ENCODE results near the gene TXNDC5. TPM values are rescaled to one million over a fixed set of nuclear protein-coding genes. Genes with fewer than 3 reads are reported as not detected.

Gene TXNDC5
- total RNA-seq, 4 donors from 2014 or later = 130 to 212 (median 182) TPM

GRCh38 chr6:7846966-7847818, 63.4 kb downstream of the TXNDC5 start:
- ATAC-seq (ENCODE audit: low FRiP score) (no peak), DNase-seq (ENCODE audit: low spot score) (no peak)

GRCh38 chr6:7841781-7842468, 68.7 kb downstream of the TXNDC5 start:
- TF ChIP-seq CTCF (IDR thresholded peaks at IDR 0.05) = no peak
- no peak for ATAC-seq (ENCODE audit: low FRiP score)
- DNase-seq (ENCODE audit: low spot score) = no peak

More at GRCh38 chr6:7846966-7847818, 63.4 kb downstream of the TXNDC5 start:
- no peak for TF ChIP-seq CTCF (IDR thresholded peaks at IDR 0.05)

GRCh38 chr6:7836371-7837026, 74.1 kb downstream of the TXNDC5 start:
- TF ChIP-seq CTCF (IDR thresholded peaks at IDR 0.05) = no peak
- no peak for DNase-seq (ENCODE audit: low spot score)
- no peak for ATAC-seq (ENCODE audit: low FRiP score)

- DNase-seq (ENCODE audit: low spot score) = no peak
- no peak for TF ChIP-seq CTCF (IDR thresholded peaks at IDR 0.05)
- no peak for ATAC-seq (ENCODE audit: low FRiP score)
Observed at GRCh38 chr6:7833751-7834070, 76.9 kb downstream of the TXNDC5 start.

- DNase-seq (ENCODE audit: low spot score) = no peak
- ATAC-seq (ENCODE audit: low FRiP score) = no peak
Observed at GRCh38 chr6:7832904-7833750, 77.5 kb downstream of the TXNDC5 start.

More at GRCh38 chr6:7832904-7833750, 77.5 kb downstream of the TXNDC5 start:
- no peak for TF ChIP-seq CTCF (IDR thresholded peaks at IDR 0.05)

Other genes with a start within 250 kb of the TXNDC5 start
- 10 to 100 TPM in 3 of 4 donors, 1 to 10 TPM in 1; 4.6 to 72.2 (median 20.7) TPM for gene BMP6, start 184.7 kb downstream of the TXNDC5 start, total RNA-seq
- gene BLOC1S5, start 153.6 kb upstream of the TXNDC5 start, total RNA-seq = 10 to 100 TPM in 2 of 4 donors, 1 to 10 TPM in 2; 8.3 to 13.1 (median 10.5) TPM
- 10 to 100 TPM; 14.3 to 32.9 (median 23.0) TPM for gene EEF1E1, start 191.8 kb upstream of the TXNDC5 start, total RNA-seq

All from omental fat pad (tissue), 4 donors.